Measurements from ENCODE around the gene BHLHA9.
"Not testable (repeated sequence)": the region's sequence is repeated elsewhere in the genome, so short reads cannot be mapped to it uniquely, and the experiment has no call there.

Gene BHLHA9

DNA sequence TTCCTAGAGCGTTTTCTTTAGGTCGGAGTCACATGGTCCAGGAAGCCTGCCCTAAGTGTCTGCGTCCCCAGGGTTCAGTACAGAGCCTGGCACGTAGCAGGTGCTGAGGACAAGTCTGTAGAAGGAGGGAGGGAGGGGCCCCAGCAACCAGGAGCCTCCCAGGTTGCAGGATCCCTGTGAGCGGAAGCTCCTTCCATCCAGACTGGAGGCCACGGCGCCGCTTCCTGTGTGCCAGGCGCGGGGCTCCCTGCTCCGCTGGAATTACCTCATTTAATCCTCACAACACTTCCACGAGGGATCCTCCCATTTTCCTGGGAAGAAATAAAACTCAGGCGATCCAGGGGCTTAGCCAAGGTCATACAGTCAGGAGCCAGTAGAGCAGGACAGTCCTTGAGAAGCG is 31.3 kb downstream of the BHLHA9 start:
- WGBS, 2 experiments (ENCODE audit: insufficient coverage in 2 of 2), result 84 to 89% methylated on average over 9 to 12 of the region's 14 CpGs
- Histone ChIP-seq H3K9me3 (ENCODE audit: control insufficient read depth, low read length) (no peaks in the 10 kb centered on the region), H3K4me1 (ENCODE audit: control insufficient read depth, insufficient read depth, low read length, poor library complexity, severe bottlenecking) (no peaks in the 10 kb centered on the region), H3K27ac (ENCODE audit: low read depth, low read length, severe bottlenecking) (no peak overlapping the region), H3K36me3 (ENCODE audit: control insufficient read depth, insufficient read depth, low read length) (no peaks in the 10 kb centered on the region), H3K4me3 (ENCODE audit: extremely low read depth, insufficient read depth, low read length, poor library complexity, severe bottlenecking) (no peak overlapping the region)

DNA sequence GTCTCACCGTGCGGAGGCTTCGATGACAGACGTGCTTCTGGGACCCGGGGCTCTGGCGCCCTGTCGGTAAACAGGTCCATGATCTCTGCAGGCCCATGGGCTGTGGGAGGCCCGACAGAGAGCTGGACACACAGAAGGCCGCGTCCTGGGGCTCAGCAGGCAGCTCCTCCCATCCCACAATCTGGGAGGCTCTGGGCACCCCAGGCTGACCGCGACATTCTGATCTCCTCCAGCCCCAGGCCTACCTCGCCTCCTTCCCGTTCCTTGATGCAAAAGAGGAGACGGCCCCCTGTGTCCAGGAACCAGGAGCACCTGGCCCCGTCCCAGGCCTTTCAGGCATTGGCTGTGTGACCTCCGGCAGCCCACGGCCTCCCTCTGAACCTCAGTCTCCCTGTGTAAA is 32.5 kb downstream of the BHLHA9 start:
- WGBS, 2 experiments (ENCODE audit: insufficient coverage in 2 of 2), result 82 to 89% methylated on average over 15 to 18 of the region's 18 CpGs
- Histone ChIP-seq H3K27ac (ENCODE audit: low read depth, low read length, severe bottlenecking) (no peak overlapping the region), H3K9me3 (ENCODE audit: control insufficient read depth, low read length) (no peaks in the 10 kb centered on the region), H3K4me1 (ENCODE audit: control insufficient read depth, insufficient read depth, low read length, poor library complexity, severe bottlenecking) (no peaks in the 10 kb centered on the region), H3K36me3 (ENCODE audit: control insufficient read depth, insufficient read depth, low read length) (no peaks in the 10 kb centered on the region), H3K4me3 (ENCODE audit: extremely low read depth, insufficient read depth, low read length, poor library complexity, severe bottlenecking) (no peak overlapping the region)

DNA sequence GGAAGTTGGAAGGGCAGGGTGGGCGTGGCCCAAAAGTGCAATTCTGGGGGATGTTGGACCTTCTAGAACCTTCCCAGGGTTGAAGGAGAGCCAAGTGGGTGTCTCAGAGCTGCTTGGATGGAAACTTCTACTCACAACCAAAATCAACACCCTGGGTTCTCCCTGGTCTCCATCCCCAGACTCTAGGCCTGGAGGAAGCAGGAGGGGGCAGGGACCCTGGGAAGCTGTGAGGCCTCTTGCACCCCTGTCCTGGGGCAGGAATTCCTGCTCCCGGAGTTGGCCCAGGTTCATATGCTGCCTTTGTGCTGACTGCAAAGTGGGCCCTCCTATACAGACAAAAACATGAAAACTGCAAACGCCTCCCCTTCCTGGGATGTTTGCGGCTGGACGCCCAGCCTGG is 34.3 kb downstream of the BHLHA9 start:
- H3K9me3 ChIP-seq (ENCODE audit: control insufficient read depth, low read length), result no peaks in the 10 kb centered on the region
- WGBS, 2 experiments (ENCODE audit: insufficient coverage in 2 of 2), result 97% methylated on average over 3 of the region's 5 CpGs; no CpG with 5 or more reads in 1 of the 2 experiments
- H3K4me3 ChIP-seq (ENCODE audit: extremely low read depth, insufficient read depth, low read length, poor library complexity, severe bottlenecking), result no peak overlapping the region
- H3K36me3 ChIP-seq (ENCODE audit: control insufficient read depth, insufficient read depth, low read length), result no peaks in the 10 kb centered on the region
- no peak overlapping the region for H3K27ac ChIP-seq (ENCODE audit: low read depth, low read length, severe bottlenecking)
- no peaks in the 10 kb centered on the region for H3K4me1 ChIP-seq (ENCODE audit: control insufficient read depth, insufficient read depth, low read length, poor library complexity, severe bottlenecking)

DNA sequence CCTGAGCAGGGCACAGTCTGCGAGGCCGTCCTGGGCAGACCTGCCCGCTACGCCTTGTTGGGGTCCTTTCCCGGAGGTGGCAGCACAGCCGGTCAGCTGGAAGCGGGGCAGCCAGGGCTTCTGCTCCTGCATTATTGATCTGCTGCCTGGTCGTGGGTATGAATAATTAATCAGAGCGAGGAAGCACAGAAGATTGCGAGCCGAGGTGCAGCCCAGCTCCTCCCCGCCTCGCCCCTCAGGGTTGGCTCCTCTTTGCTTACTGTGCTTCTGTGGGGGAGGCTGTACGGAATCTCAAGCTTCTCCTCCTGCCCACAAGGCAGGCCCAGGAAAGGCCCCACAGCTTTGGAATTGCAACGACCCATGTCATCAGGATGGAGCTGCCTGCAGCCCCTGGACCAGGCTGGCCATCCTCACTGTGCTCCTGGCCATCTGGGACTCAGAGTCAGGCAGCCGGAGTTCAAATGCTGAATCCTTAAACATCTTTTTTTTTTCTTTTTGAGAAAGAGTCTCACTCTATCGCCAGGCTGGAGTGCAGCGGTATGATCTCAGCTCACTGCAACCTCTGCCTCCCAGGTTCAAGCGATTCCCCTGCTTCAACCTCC is 34.8 kb downstream of the BHLHA9 start:
- Histone ChIP-seq H3K4me1 (ENCODE audit: control insufficient read depth, insufficient read depth, low read length, poor library complexity, severe bottlenecking) (no peaks in the 10 kb centered on the region), H3K4me3 (ENCODE audit: extremely low read depth, insufficient read depth, low read length, poor library complexity, severe bottlenecking) (no peak overlapping the region), H3K27ac (ENCODE audit: low read depth, low read length, severe bottlenecking) (no peak overlapping the region), H3K36me3 (ENCODE audit: control insufficient read depth, insufficient read depth, low read length) (no peaks in the 10 kb centered on the region), H3K9me3 (ENCODE audit: control insufficient read depth, low read length) (no peaks in the 10 kb centered on the region)
- WGBS, 2 experiments (ENCODE audit: insufficient coverage in 2 of 2), result 83 to 86% methylated on average over 14 to 17 of the region's 19 CpGs

DNA sequence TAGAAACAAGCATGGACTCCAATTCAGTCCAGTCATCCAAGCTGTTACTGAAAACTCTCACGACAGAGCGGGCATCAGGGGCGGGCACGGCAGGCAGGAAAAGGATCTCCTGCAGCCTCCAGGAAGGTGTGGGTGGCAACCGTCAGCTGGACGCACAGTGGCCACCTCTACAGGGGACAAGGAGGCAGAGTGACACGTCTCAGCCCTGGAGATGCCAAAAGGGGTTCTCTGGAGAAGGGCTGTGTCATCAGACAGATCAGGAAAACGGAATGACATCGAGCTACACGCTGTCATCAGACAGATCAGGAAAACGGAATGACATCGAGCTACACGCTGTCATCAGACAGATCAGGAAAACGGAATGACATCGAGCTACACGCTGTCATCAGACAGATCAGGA is 37.6 kb downstream of the BHLHA9 start:
- H3K4me1 ChIP-seq (ENCODE audit: control insufficient read depth, insufficient read depth, low read length, poor library complexity, severe bottlenecking); H3K36me3 ChIP-seq (ENCODE audit: control insufficient read depth, insufficient read depth, low read length); H3K27ac ChIP-seq (ENCODE audit: low read depth, low read length, severe bottlenecking); H3K4me3 ChIP-seq (ENCODE audit: extremely low read depth, insufficient read depth, low read length, poor library complexity, severe bottlenecking); H3K9me3 ChIP-seq (ENCODE audit: control insufficient read depth, low read length): not testable (repeated sequence)
- 69 to 74% methylated on average over 6 to 7 of the region's 16 CpGs for WGBS, 2 experiments (ENCODE audit: insufficient coverage in 2 of 2)

DNA sequence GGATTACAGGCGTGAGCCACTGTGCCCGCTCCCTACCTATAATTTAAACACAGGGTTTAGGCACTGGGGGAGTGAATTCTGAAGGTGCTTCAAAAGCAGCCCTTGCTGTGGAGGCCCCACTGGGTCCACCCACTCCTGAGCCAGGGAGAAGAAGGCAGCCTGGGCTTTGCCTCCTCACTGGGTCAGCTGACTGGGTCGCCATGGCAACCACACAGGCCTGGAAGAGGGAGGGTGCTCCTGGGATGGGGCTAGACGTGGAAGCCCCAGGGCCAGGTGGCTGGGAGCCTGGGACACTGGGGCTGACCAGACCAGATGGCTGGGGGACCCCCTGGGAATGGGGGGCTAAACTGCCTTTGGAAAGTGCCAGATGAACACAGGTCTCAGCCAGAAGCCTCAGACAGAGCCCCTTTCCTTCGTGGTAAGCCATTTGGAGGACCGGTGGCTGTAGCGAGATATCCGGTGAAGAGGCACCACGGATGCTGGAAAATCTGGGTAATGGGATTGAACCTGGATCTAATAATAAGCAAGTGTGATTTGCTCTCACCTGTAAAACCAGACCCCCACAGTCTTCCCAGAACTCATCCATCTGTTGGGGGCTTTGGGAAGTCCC is 42.1 kb downstream of the BHLHA9 start:
- no peak overlapping the region for H3K27ac ChIP-seq (ENCODE audit: low read depth, low read length, severe bottlenecking)
- WGBS, 2 experiments (ENCODE audit: insufficient coverage in 2 of 2), result 43 to 68% methylated on average over 7 of the region's 9 CpGs
- no peaks in the 10 kb centered on the region for H3K36me3 ChIP-seq (ENCODE audit: control insufficient read depth, insufficient read depth, low read length)
- no peaks in the 10 kb centered on the region for H3K4me1 ChIP-seq (ENCODE audit: control insufficient read depth, insufficient read depth, low read length, poor library complexity, severe bottlenecking)
- H3K9me3 ChIP-seq (ENCODE audit: control insufficient read depth, low read length), result no peaks in the 10 kb centered on the region
- H3K4me3 ChIP-seq (ENCODE audit: extremely low read depth, insufficient read depth, low read length, poor library complexity, severe bottlenecking), result no peak overlapping the region

DNA sequence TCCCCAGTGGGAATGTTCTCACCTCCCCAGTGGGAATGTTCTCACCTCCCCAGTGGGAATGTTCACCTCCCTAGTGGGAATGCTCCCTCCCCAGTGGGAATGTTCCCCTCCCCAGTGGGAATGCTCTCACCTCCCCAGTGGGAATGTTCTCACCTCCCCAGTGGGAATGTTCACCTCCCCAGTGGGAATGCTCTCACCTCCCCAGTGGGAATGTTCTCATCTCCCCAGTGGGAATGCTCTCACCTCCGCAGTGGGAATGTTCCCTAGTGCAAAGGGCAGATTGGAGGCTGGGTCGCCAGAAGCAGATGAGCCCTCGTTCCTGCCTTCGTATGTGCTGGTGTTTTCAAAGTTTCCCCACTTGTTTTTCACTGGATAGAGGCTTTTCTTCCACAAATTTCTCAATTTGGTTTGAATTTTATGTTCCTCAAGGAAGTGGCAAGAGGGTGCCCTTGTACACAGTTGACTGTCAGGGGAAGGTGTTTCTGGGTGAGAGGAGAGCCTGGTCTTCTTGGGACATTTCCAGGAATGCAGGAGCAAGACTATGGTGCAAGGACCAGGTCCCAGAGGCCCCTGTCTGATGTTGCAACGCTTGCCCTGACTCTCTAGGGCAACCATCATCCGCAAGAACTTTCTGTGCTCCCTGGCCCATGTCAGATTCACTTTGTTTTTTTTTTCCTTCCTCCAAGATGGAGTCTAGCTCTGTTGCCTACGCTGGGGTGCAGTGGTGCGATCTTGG is 43.2 kb downstream of the BHLHA9 start:
- WGBS, 2 experiments (ENCODE audit: insufficient coverage in 2 of 2), result 88 to 89% methylated on average over 8 of the region's 8 CpGs
- no peaks in the 10 kb centered on the region for H3K9me3 ChIP-seq (ENCODE audit: control insufficient read depth, low read length)
- H3K36me3 ChIP-seq (ENCODE audit: control insufficient read depth, insufficient read depth, low read length), result no peaks in the 10 kb centered on the region
- H3K4me3 ChIP-seq (ENCODE audit: extremely low read depth, insufficient read depth, low read length, poor library complexity, severe bottlenecking), result no peak overlapping the region
- no peak overlapping the region for H3K27ac ChIP-seq (ENCODE audit: low read depth, low read length, severe bottlenecking)
- H3K4me1 ChIP-seq (ENCODE audit: control insufficient read depth, insufficient read depth, low read length, poor library complexity, severe bottlenecking), result no peaks in the 10 kb centered on the region

DNA sequence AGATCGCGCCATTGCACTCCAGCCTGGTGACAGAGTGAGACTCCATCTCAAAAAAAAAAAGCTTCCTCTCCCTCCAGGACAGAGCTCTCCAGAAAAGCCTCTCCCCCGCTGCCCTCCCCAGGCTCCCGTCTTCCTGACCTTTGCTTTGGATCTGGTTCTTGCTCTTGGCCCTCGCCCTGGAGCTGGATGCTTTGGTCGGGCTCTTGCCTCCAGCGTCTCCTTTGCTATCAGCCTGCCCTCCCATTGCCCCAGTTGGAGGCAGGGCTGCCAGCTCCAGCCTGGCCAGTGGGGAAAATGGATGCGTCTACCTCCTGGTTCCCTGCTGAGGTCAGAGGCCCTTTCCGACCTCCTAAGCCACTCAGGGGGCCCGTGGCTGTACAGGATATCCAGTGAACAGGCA is 45.2 kb downstream of the BHLHA9 start:
- H3K4me3 ChIP-seq (ENCODE audit: extremely low read depth, insufficient read depth, low read length, poor library complexity, severe bottlenecking), result no peak overlapping the region
- 74 to 85% methylated on average over 7 to 9 of the region's 10 CpGs for WGBS, 2 experiments (ENCODE audit: insufficient coverage in 2 of 2)

DNA sequence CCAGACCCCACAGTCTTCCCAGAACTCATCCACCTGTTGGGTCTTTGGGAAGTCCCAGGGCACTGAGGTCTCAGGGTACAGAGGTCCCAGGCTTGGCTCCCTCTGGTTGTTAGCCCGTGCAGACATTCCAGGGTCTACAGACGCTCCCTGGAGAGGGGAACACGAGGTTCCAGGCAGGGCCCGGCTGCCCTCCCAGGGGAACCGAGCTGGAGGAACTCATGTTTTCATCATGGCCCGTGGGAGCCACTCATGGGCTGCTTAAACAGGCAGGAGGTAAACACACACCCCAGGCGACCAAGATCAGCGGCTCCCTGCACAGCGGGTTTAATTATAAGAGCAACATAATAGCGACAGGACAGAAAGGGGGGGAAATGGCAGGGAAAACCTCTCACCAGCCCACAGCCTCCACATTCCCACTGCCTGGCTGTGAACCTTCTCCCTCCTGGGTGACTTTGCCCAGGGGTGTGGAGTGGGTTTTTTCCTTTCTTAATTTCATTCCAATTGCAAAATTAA is 45.7 kb downstream of the BHLHA9 start:
- Histone ChIP-seq H3K4me1 (ENCODE audit: control insufficient read depth, insufficient read depth, low read length, poor library complexity, severe bottlenecking) (no peaks in the 10 kb centered on the region), H3K9me3 (ENCODE audit: control insufficient read depth, low read length) (no peaks in the 10 kb centered on the region), H3K27ac (ENCODE audit: low read depth, low read length, severe bottlenecking) (no peak overlapping the region), H3K4me3 (ENCODE audit: extremely low read depth, insufficient read depth, low read length, poor library complexity, severe bottlenecking) (no peak overlapping the region), H3K36me3 (ENCODE audit: control insufficient read depth, insufficient read depth, low read length) (no peaks in the 10 kb centered on the region)
- 74 to 85% methylated on average over 5 to 9 of the region's 10 CpGs for whole genome bisulfite sequencing, 2 experiments (ENCODE audit: insufficient coverage in 2 of 2)

More for the DNA sequence above, 45.2 kb downstream of the BHLHA9 start:
- no peak overlapping the region for H3K27ac ChIP-seq (ENCODE audit: low read depth, low read length, severe bottlenecking)
- H3K36me3 ChIP-seq (ENCODE audit: control insufficient read depth, insufficient read depth, low read length), result no peaks in the 10 kb centered on the region
- H3K9me3 ChIP-seq (ENCODE audit: control insufficient read depth, low read length), result no peaks in the 10 kb centered on the region
- H3K4me1 ChIP-seq (ENCODE audit: control insufficient read depth, insufficient read depth, low read length, poor library complexity, severe bottlenecking), result no peaks in the 10 kb centered on the region
